Hepatocyte (in vitro differentiated cells): Measurements from ENCODE around the gene KCNK18. TPM values are rescaled to one million over a fixed set of nuclear protein-coding genes. Genes with fewer than 3 reads are reported as not detected.

Experiments used
- DNase-seq: peaks from one replicate; pipeline ENCODE4 v3.0.0-alpha.2; 2016; ENCODE audit warnings: low spot score
- H2AFZ ChIP-seq: fragments of 200-600 bp; sonication (generic); 2 replicates; pipeline ENCODE4 v1.6.0; 2016; ENCODE audit warnings: antibody characterized with exemption, mild to moderate bottlenecking
- H3K27ac ChIP-seq: fragments of 200-600 bp; sonication (generic); 2 replicates; pipeline ENCODE4 v1.5.1; 2016; ENCODE audit warnings: mild to moderate bottlenecking
- H3K27me3 ChIP-seq: fragments of 200-600 bp; sonication (generic); 2 replicates; pipeline ENCODE4 v1.6.1; 2016
- H3K36me3 ChIP-seq: fragments of 200-600 bp; sonication (generic); replicated peaks from 2 replicates; pipeline ENCODE4 v1.5.1; 2016; ENCODE audit warnings: low read depth; ENCODE audit not compliant: insufficient read depth
- H3K4me1 ChIP-seq: fragments of 200-600 bp; sonication (generic); 2 replicates; pipeline ENCODE4 v1.5.1; 2016; ENCODE audit warnings: mild to moderate bottlenecking, moderate library complexity; ENCODE audit not compliant: insufficient read depth
- H3K4me2 ChIP-seq: fragments of 200-600 bp; sonication (generic); 2 replicates; pipeline ENCODE4 v1.6.0; 2016
- H3K4me3 ChIP-seq: fragments of 200-600 bp; sonication (generic); 2 replicates; pipeline ENCODE4 v1.5.1; 2016; ENCODE audit warnings: mild to moderate bottlenecking
- H3K79me2 ChIP-seq: fragments of 200-600 bp; sonication (generic); 2 replicates; pipeline ENCODE4 v1.6.0; 2017; ENCODE audit warnings: mild to moderate bottlenecking
- H3K9me2 ChIP-seq: fragments of 200-600 bp; sonication (generic); replicated peaks from 2 replicates; pipeline ENCODE4 v1.6.0; 2017; ENCODE audit warnings: mild to moderate bottlenecking; ENCODE audit not compliant: insufficient read depth
- H3K9me3 ChIP-seq: fragments of 200-600 bp; sonication (generic); 2 replicates; pipeline ENCODE4 v1.5.1; 2016; ENCODE audit warnings: low read depth, mild to moderate bottlenecking
- H4K20me1 ChIP-seq: fragments of 200-600 bp; sonication (generic); 2 replicates; pipeline ENCODE4 v1.6.0; 2016; ENCODE audit warnings: mild to moderate bottlenecking; ENCODE audit not compliant: insufficient read depth, poor library complexity, severe bottlenecking
- EZH2 ChIP-seq: fragments of 200-600 bp; sonication (generic); IDR thresholded peaks from 2 replicates; pipeline ENCODE4 v1.6.1; 2016; ENCODE audit warnings: antibody characterized with exemption, mild to moderate bottlenecking, borderline replicate concordance
- EZH2phosphoT487 ChIP-seq: fragments of 200-600 bp; sonication (generic); IDR thresholded peaks from one replicate; pipeline ENCODE4 v1.6.1; 2018; ENCODE audit warnings: antibody characterized with exemption, mild to moderate bottlenecking, low read depth, moderate library complexity; ENCODE audit not compliant: unreplicated experiment, severe bottlenecking
- WGBS: methylation state at CpG from one replicate; pipeline ENCODE4 v1.1.6; 2016; ENCODE audit warnings: low lambda C conversion rate; ENCODE audit errors: missing lambda C conversion rate; 5-methylcytosine and 5-hydroxymethylcytosine counted together
- polyA plus RNA-seq: library from polyadenylated mRNA; unstranded; fragments of >200 nt; fragmentation: Nextera tagmentation; extraction: Ambion mirVana; gene quantifications from 2 replicates; pipeline ENCODE4 v1.2.1, GENCODE V29; 2016
- total RNA-seq: library from RNA; depleted of rRNA; stranded (reverse); fragments of >200 nt; gene quantifications from 2 replicates; pipeline ENCODE4 v1.2.3, GENCODE V29; 2014
- TF ChIP-seq, protein P1 (sequence below): fragments of 200-600 bp; sonication (generic); IDR thresholded peaks from 2 replicates; pipeline ENCODE4 v1.5.1; 2016; ENCODE audit warnings: antibody characterized with exemption, mild to moderate bottlenecking; ENCODE audit not compliant: poor library complexity

Gene KCNK18
- total and polyA plus RNA-seq, 2 experiments from 2014 or later = not detected

DNA sequence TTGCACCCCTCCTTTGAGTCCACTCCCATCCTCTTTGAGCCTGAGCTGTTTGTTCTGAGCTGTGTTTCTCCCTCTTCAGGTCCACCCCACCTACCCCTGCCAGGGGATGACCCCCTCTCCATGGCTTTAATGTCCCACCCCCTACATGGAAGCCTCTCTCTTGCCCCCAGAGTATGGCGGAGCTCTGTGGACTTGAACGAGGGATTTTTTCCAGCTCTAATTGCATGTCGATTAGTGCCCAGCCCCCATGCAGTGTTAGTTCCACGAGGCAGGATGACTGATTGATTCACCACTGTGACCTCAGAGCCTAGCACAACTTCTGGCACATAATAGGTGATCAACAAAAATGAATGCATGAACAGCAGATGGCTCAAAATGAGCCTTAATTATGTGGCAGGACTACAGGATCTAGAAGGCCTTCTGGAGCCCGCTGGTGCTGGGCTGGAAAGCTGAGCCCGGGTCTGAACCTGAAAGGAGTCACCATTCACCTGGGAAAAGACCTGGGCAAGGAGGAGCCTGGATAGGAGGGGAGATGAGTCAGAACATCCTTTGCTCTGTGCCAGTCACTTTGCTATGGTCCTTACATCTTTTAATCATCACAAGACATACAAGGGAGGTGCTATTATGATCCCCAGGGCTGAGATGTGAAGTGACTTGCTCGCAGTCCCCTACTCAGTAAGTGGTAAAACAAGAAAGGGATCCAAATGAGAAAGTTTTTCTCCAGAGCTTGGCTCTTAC lies 26.6 kb downstream of the KCNK18 start:
- Histone ChIP-seq H3K27me3 (peaks cover 14% of the 10 kb centered on the region), H3K4me2 (no peak overlapping the region), H3K36me3 (no peaks in the 10 kb centered on the region), H3K4me3 (no peak overlapping the region), H3K79me2 (no peaks in the 10 kb centered on the region), H3K9me3 (no peaks in the 10 kb centered on the region), H3K4me1 (no peaks in the 10 kb centered on the region), H4K20me1 (no peaks in the 10 kb centered on the region), H3K27ac (no peak overlapping the region), H3K9me2 (no peaks in the 10 kb centered on the region), H2AFZ (no peak overlapping the region)
- 91% methylated on average over 7 of the region's 7 CpGs for WGBS
- no peak for DNase-seq
- no peak for TF ChIP-seq EZH2phosphoT487
- TF ChIP-seq, protein P1, sequence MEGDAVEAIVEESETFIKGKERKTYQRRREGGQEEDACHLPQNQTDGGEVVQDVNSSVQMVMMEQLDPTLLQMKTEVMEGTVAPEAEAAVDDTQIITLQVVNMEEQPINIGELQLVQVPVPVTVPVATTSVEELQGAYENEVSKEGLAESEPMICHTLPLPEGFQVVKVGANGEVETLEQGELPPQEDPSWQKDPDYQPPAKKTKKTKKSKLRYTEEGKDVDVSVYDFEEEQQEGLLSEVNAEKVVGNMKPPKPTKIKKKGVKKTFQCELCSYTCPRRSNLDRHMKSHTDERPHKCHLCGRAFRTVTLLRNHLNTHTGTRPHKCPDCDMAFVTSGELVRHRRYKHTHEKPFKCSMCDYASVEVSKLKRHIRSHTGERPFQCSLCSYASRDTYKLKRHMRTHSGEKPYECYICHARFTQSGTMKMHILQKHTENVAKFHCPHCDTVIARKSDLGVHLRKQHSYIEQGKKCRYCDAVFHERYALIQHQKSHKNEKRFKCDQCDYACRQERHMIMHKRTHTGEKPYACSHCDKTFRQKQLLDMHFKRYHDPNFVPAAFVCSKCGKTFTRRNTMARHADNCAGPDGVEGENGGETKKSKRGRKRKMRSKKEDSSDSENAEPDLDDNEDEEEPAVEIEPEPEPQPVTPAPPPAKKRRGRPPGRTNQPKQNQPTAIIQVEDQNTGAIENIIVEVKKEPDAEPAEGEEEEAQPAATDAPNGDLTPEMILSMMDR = no peak
- no peak for TF ChIP-seq EZH2

DNA sequence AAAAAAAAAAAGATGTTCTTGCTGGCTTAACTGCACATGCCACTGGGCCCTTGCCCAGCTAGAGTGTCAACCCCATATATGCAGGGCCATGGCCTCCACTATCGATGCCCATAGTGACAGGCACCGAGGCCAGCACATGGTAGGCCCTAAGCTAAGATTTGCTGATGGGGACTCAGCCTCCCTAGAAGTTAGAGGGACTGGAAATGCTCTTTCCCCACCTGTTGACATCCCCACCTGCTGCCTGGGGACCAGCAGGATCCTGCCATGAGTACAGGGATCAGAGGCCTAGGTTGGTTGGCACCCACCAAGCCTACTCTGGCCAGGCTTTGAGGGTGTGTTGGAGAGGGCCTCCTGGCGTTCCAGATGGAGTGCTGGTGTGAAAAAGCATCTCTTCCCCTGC lies 27.6 kb downstream of the KCNK18 start:
- Histone ChIP-seq H3K79me2 (no peaks in the 10 kb centered on the region), H3K36me3 (no peaks in the 10 kb centered on the region), H3K4me3 (no peak overlapping the region), H3K4me2 (no peak overlapping the region), H3K9me3 (no peaks in the 10 kb centered on the region), H3K27me3 (peaks cover 12% of the 10 kb centered on the region), H3K9me2 (no peaks in the 10 kb centered on the region), H4K20me1 (no peaks in the 10 kb centered on the region), H3K27ac (no peak overlapping the region), H3K4me1 (no peaks in the 10 kb centered on the region), H2AFZ (no peak overlapping the region)
- 96% methylated on average over 3 of the region's 3 CpGs for WGBS
- no peak for DNase-seq
- no peak for TF ChIP-seq EZH2
- TF ChIP-seq, protein P1 = no peak
- no peak for TF ChIP-seq EZH2phosphoT487

DNA sequence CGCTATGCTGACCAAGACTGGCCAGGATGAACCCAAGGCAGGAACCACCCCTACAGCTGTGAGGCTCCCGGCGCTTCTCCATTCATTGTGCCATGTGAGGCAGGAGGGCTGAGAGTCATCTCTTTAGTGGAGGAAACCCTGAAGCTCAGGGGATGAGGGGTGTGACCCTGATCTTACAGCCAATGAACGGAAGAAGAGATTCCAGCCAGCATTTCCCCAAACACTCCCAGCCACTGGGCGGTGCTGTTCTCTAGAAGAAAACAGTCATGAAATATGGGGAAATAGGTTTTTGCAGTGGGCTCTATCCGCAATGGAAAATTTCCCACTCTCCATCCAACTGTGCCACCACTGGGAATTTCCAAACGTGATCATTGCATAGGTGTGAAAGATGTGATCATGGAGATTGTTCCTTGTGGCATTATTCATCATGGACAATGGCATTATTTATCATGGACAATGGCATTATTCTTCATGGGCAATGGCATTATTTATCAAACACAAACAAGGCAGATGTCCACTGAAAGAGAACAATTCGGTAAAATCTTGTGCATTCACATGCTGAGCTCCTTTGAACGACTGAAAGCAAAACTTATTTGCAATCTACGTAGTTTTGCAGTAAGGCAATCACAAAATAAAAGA lies 29.6 kb downstream of the KCNK18 start:
- H3K9me2 ChIP-seq = no peaks in the 10 kb centered on the region
- no peaks in the 10 kb centered on the region for H3K79me2 ChIP-seq
- TF ChIP-seq, protein P1 = peak; percentile 57
- TF ChIP-seq EZH2phosphoT487 = no peak
- H2AFZ ChIP-seq = no peak overlapping the region
- no peak overlapping the region for H3K4me3 ChIP-seq
- 30% methylated on average over 10 of the region's 10 CpGs for WGBS
- DNase-seq = peak; percentile 66
- peaks cover 17% of the 10 kb centered on the region for H3K27me3 ChIP-seq
- H3K9me3 ChIP-seq = no peaks in the 10 kb centered on the region
- no peaks in the 10 kb centered on the region for H4K20me1 ChIP-seq
- H3K4me2 ChIP-seq = no peak overlapping the region
- H3K36me3 ChIP-seq = no peaks in the 10 kb centered on the region
- H3K4me1 ChIP-seq = no peaks in the 10 kb centered on the region
- no peak overlapping the region for H3K27ac ChIP-seq
